ENCODE results near the gene CYP2A6.

The CYP2A6 gene

DNA sequence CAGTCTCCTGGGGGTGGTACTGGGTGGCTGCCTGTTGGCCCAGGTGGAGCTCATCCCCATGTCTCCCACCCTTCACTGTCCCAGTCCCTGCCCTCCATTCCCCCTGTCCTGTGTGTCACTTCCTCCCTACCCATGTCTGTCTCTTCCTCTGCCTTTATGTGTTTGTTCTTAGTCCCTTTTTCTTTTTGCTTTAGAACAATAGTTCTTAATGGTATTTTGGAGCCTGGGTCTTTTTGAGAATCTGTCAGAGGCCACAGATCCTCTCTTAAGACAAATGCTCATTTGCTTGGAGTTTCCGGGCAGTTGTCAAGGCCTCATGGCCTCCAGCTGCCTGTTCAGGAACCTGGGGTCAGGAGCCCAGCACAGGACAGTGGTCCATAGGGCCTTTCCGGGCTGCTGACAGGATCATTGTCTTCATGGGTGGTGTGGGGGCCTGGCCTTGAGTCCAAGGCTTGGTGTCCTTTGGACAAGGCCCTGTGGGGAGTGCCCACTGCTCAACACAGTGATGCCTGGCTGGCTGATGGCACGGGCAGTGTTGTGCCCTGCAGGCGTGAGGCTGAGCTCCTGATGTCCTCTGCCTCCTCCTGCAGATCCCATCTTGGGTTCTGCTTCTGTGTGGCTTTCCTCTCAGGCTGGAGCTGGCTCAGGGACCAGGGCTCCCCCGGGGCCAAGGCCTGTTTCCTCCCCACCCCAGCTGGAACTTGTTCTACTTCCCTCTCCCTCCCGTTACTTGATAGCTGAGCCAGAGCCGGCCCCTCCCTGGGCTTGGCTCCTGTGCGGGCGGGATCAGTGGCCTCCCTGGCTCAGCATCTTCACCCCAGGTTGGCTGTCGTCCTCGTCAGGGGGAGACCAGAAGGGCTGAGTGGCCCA lies 47.7 kb downstream of the CYP2A6 start:
- no peak for DNase-seq (ENCODE audit: low read depth in 2 of 2)

DNA sequence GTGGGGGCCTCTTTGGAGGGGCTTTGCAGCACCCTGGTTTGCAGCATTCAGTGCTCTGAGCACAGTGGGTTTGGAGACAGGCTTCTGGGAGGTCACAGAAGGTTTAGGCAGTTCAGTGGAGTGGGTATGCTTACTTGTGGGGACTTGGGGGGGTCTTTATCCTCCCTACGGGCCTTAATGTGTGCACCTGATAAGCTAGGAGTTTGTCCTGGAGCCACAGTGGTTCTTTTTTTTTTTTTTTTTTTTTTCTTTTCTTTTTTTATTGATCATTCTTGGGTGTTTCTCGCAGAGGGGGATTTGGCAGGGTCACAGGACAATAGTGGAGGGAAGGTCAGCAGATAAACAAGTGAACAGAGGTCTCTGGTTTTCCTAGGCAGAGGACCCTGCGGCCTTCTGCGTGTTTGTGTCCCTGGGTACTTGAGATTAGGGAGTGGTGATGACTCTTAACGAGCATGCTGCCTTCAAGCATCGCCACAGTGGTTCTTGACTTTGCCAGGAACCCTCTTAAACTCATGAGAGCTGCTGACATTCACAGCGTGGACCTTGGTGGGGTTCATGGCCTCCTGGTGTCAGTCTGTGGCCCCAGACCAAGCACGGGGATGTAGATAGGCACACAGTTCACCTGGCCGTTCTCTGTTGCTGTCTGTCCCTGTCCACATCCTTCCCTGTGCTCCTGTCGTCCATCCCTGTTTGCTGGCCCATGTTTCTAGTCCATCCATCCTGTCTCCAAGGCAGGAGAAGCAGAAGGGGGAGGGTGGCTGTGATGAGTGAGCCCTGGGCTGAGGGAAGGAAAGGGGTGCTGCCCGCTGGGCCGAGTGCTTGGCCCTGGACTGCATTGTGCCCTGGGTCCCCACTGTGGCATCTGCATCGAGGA lies 48.6 kb downstream of the CYP2A6 start:
- DNase-seq (ENCODE audit: low read depth in 2 of 2): no peak

DNA sequence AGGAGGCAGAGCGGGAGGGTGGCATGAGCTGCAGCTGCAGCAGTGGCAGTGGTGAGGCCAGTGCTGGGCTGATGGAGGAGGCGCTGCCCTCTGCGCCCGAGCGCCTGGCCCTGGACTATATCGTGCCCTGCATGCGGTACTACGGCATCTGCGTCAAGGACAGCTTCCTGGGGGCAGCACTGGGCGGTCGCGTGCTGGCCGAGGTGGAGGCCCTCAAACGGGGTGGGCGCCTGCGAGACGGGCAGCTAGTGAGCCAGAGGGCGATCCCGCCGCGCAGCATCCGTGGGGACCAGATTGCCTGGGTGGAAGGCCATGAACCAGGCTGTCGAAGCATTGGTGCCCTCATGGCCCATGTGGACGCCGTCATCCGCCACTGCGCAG lies 49.3 kb downstream of the CYP2A6 start:
- DNase-seq (ENCODE audit: low read depth in 2 of 2): no peak

DNA sequence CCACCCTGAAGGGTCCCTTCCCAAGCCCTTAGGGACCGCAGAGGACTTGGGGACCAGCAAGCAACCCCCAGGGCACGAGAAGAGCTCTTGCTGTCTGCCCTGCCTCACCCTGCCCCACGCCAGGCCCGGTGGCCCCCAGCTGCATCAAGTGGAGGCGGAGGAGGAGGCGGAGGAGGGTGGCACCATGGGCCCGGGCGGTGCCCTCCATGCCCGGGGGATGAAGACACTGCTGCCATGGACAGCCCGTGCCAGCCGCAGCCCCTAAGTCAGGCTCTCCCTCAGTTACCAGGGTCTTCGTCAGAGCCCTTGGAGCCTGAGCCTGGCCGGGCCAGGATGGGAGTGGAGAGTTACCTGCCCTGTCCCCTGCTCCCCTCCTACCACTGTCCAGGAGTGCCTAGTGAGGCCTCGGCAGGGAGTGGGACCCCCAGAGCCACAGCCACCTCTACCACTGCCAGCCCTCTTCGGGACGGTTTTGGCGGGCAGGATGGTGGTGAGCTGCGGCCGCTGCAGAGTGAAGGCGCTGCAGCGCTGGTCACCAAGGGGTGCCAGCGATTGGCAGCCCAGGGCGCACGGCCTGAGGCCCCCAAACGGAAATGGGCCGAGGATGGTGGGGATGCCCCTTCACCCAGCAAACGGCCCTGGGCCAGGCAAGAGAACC lies 49.8 kb downstream of the CYP2A6 start:
- DNase-seq (ENCODE audit: low read depth in 2 of 2): no peak

DNA sequence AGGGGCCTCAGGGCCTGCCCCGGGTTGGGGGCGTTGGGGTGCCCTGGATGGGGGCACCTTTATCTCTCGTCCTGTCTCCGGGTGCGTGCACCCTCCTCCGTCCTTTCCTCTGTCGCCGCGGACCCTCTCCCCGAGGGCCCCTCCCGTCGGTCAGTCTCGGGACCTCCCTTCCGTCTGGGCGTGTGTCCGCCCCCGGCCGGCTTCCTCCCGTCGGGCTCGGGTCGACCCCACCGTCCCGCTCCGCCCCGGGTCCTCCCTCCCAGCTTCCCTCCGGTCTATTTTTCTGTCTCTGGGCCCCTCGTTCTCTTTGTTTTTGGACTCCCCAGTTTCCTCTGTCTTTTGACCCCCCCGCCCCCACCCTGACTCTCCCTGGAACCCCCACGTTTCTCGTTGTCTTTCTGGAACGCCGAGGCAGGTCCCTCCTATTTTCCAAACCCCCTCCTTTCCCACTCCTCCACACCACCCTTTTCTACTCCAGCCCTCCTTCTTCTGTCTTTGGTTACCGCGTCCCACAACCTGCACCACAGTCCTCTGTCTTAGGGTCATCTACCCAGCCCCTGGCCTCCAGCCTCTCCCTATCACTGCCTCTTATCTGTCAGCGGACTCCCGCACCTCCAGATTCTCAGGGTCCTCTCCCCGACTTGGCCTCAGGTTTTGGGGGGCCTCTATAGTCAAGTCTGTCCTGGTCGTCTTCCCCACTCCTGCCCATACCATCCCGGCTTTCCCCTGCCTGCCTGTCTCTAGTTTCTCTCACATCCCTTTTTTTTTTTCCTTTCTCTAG lies 50.5 kb downstream of the CYP2A6 start:
- DNase-seq (ENCODE audit: low read depth in 2 of 2): no peak

DNA sequence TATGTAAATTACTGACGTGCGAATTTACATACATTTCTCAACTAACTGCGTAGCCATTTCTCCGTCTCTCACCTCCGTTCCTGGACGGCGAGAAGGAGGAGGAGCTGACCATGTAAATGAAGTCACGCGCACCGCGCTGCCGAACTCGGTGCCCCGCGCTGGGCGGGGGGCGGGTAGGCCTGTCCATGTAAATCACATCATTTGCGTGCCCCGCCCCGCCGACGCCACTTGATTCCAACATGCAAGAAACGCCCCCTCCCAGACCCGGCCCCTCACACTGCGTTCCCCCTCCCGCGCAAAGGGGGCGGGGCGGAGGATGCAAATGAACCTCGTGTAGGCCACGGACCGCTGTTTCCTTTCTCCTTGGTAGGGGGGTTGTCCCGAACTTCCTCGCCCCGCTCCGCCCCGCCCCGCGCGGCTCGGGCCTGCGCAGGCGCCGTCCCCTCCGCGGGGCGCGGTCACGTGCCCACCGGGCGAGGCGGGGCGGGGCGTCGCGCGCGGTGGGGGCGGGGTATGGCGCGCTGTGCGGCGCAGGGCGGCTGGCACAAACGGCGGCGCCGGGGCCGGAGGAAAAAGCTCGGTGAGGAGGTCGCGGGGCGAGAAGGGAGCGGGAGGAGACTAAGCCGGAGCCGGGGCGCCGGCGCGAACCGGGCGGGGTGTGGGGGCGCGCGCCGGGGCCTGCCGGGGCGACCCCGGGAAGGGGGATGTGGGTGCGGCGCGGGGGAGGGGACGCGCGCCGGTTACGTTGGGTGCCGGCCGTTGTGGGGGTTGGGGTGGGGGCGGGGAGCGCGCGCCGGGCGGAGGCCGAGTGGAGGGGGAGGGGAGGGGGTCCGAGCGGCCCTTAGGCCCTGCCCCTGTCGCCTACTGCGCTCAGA lies 51.3 kb downstream of the CYP2A6 start, which contains the start of gene EGLN2:
TSS of gene EGLN2 (plus strand) at position 509 of the 875 bp plus-strand sequence. CDS start 1,382 bp downstream, outside the sequence.
- peak; percentile 100 for DNase-seq (ENCODE audit: low read depth in 2 of 2)

DNA sequence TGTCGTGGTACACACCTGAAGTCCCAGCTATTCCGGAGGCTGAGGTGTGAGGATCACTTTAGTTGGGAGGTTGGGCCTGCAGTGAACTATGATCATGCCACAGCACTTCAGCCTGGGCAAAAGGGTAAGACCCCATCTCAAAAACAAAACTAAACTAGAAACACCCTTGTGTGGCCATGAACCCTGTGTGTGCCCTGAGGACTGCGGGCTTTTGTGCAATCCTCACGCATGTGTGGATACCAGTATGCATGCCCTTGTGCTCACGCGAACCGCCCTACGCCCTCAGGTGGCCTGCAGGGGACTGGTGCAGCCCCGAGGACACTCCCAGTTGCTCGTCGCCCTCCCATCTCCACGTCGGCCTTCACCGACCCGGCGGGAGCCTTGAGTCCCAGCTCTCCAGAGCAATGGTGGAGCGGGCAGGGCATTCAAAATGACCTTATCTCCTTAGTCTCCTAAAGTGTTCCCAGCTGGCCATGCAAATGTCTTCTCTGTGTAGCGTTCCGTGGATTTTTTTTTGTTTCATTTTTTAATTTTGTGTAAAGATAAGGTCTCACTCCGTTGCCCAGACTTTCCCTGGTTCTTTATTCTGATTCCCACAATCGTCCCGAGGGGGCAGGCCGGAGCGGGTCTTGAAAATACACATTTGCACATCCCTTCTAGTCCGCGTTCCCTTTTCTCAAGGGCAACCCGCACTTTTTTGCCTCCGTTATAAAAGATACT lies 52.1 kb downstream of the CYP2A6 start:
- peak; percentile 51 to 69 for DNase-seq (ENCODE audit: low read depth in 2 of 2)

DNA sequence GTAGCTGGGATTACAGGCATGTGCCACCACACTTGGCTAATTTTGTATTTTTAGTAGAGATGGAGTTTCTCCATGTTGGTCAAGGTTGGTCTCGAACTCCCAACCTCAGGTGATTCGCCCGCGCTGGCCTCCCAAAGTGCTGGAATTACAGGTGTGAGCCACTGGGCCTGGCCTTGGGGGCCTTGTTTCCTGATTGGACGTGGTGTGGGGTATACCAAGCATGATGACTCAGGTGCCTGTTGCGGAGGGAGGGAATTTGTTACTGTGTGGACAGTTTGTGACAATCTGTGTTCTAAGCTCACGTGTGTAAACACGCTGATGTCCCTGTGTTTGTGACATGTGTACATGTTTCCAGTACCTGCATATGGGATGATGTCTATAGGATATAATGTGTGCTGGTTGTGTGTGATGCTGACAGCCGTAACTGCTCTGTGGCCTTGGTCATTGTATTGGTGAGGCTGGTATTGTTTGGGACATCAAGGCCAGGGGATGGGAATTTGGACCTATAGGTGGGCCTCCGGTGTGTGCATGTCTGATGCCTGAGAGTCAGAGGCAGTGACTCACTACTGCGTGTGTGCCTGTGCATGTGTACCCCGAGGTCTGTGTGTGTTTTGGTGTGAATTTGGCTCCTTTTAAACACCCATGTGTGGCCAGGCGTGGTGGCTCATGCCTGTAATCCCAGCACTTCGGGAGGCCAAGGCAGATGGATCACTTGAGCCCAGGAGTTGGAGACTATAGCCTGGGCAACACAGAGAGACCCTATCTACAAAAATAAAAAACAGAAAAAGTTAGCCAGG lies 52.9 kb downstream of the CYP2A6 start:
- DNase-seq (ENCODE audit: low read depth in 2 of 2): no peak

Data from stimulated activated CD4-positive, alpha-beta T cell treated with anti-CD3 and anti-CD28 coated beads, Interleukin-15, amount 100 ng/mL, for 48 hours (primary cell).